Stimulated activated CD4-positive, alpha-beta T cell treated with anti-CD3 and anti-CD28 coated beads, TNF-alpha, amount 100 ng/mL, for 48 hours (primary cell): ENCODE results near the gene NOS1AP.
"Not testable (repeated sequence)": the region's sequence is repeated elsewhere in the genome, so short reads cannot be mapped to it uniquely, and the experiment has no call there.

ENCODE experiments used
- DNase-seq, 3 donors: peaks; one replicate each; pipeline ENCODE4 v3.0.0-alpha.2; 2020; ENCODE audit warnings: low read depth in 3 of 3

Gene NOS1AP

DNA sequence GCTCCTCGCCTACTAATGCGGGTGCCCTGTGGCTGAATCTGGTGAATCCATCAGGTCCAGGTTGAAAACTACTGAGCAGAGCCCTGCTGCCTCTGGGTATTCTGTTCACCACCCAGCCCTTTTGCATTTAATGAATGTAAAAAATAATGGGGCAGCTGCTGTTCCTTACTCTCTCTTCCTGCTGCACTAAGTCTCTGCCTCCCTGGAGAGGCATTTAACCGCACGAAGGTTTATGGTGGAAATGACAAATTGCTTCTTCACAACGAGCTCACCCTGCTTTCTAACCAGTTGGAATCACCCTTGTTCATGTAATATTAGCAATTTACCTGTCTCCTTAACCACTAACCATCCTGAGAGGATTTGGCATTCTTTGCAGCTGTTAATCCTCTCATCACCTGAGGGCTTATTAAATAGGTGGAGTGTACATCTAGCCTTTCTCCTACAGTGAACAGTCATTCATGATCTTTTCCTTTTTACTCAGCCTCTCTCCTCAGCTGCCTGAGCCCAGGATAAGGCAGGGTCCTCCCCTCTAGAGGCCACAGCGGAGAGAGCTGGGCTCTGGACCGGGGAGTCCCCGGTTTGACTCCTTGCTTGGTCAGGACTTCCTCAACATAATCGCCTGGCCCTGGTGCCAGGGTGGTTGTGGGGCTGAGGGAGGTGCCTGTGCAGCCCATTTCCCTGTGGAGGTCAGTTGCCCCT is 97.6 kb downstream of the NOS1AP start:
- no peak for DNase-seq

DNA sequence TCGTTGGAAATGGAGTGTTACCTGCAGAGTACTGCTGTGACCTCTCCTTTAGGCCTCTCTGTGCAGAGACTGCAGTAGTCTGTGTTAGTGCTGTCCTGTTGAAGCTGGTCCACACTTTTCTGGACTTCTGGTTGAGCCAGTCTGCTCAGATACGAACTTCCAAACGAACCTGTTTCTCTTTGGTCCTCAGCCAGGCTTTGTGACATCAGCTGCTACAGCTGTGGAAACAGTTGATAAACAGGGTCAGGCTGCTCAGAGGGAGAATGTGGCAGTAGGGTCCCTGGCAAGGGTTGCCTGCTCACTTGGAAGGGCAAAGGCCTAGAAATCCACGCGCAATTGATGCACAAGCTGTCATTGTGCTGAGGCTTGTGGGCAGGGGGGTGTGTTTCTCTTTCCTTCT is 98.8 kb downstream of the NOS1AP start:
- DNase-seq, result no peak

- no peak for DNase-seq
Measured at GRCh38 chr1:162169031-162169790, 99.7 kb downstream of the NOS1AP start.

- DNase-seq, result no peak
Measured at GRCh38 chr1:162171111-162171510, 101.6 kb downstream of the NOS1AP start.

DNA sequence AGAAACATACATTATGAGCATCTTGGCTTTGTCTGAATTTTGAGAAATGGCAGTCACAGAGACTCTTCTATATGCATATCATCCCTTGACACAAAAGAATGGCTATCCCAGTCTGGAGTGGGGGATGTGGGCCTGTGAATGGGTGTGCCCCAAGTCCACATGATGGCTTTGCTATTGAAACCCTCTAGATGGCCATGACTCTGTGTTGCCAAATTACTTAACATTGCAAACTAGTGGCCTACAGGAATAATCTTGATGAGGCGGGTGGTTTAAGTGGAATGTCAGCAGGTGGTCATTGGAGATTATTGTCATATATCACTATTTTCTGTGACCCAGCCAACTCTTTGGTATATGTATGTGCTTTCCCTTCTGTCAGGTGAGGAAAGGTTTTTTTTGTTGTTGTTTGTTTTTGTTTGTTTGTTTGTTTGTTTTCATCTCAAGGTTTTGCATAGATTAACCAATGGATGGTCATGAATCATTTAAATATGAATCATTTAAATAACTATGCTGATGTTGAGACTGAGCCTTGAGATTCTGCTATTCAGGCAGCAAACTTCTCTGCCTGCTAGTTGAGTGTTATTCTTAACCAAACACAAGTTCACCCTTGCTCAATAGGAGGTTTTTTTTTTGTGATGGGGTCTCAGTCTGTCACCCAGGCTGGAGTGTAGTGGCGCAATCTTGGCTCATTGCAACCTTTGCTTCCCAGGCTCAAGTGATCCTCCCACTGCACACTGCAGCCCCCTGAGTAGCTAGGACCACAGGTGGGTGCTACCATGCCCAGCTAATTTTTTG is 103.0 kb downstream of the NOS1AP start:
- DNase-seq, result no peak

DNA sequence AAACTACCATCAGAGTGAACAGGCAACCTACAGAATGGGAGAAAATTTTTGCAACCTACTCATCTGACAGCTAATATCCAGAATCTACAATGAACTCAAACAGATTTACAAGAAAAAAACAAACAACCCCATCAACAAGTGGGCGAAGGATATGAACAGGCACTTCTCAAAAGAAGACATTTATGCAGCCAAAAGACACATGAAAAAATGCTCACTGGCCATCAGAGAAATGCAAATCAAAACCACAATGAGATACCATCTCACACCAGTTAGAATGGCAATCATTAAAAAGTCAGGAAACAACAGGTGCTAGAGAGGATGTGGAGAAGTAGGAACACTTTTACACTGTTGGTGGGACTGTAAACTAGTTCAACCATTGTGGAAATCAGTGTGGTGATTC is 104.1 kb downstream of the NOS1AP start:
- DNase-seq, result not testable (repeated sequence)

- DNase-seq, result not testable (repeated sequence)
Measured at GRCh38 chr1:162174027-162174426, 104.5 kb downstream of the NOS1AP start.

GRCh38 chr1:162175379-162176081 is 106.0 kb downstream of the NOS1AP start:
- DNase-seq, result no peak

DNA sequence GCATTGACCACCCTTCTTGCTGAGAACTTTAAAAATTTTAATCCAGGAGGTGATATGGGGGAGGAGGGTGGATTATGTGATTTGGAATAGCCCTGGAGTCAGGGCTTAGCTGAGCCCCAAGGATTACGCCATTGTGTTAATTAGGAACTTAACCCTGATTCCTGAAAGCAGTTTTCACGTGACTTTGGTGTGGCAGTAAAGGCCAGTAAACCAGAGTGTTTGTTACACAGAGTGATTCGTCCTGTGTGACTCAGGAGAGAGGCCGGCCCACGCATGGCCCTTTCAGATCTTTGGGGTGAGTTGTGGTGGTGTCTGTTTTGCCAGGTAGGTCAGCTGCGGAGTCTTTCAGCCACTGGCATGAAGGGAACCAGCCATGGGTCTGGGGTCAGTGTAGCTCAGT is 107.6 kb downstream of the NOS1AP start:
- DNase-seq, result no peak

DNA sequence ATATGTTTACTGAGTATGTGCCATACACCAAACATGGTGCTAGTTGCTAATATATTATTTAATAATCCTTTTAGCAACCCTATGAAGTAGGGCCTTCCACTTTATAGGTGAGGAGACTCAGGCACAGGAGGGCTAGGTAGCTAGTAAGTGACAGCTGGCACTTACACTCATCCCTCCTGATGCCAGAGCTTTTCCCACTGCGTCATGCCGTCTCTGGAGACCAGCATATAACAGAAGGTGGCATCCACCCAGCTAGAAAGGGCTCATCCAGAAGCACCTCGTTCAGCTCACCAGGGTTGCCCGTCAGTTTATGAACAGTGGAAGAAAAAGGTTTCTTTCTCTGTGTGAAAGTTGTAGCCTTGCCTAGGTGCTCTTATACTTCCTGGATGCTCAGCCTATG is 108.9 kb downstream of the NOS1AP start:
- no peak for DNase-seq

- no peak for DNase-seq
Measured at GRCh38 chr1:162179121-162179520, 109.6 kb downstream of the NOS1AP start.

DNA sequence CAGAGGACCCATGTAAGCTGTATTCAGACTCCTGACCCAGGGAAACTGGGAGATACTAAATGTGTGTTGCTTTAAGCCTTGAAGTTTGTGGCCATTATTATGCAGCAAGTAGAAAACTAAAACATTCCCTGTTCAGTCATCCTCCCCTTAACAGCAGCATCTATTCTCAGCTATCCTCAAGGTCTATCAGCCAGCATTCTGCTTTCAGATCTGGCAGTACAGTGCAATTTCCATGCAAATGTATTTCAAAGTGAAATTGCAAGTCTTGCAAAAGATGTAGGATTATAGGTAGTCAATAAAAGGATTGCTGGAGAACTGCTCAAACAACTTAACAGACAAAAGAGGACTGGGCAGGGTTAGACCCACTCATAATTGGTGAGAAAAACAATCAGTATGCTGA is 111.3 kb downstream of the NOS1AP start:
- DNase-seq, result no peak

- DNase-seq, result no peak
Measured at GRCh38 chr1:162182090-162182489, 112.6 kb downstream of the NOS1AP start.

GRCh38 chr1:162185314-162186025 is 116.0 kb downstream of the NOS1AP start:
- no peak for DNase-seq

DNA sequence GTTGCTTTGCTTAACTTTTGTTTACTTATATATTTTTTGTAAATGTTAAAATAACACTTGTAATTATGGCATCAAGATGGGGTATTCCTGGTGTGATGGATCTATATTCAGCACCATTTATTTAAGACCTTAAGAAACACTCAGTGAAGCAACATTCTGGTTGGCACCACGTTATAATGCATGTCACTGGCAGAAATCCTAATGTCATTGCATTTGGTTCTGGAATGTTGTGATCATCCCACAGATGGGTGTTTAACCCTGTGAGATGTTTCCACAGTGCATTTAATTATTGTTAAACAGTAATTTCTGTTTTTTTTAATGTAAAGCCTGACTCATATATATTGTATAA is 116.5 kb downstream of the NOS1AP start:
- DNase-seq, result no peak

- no peak for DNase-seq
Measured at GRCh38 chr1:162186406-162186805, 116.9 kb downstream of the NOS1AP start.

GRCh38 chr1:162187687-162188276 is 118.3 kb downstream of the NOS1AP start:
- DNase-seq, result no peak

DNA sequence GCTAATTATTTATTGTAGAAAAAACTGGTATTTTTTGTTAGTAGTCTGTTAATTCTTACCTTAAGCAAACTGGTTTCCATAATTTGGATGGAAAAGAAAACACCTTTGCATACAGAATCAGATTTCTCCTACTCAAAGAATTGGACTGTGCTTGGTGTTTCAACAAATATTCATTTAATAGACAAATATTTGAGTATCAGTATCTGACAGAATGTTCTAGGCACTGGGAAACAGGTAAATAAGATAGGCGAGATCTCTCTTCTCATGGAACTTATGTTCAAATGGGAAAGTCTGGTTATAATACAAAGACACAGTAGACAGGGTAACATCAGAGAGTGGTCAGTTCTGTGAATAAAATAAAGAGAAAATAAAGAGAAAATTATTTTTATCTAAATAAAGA is 119.9 kb downstream of the NOS1AP start:
- DNase-seq, result no peak

- no peak for DNase-seq
Measured at GRCh38 chr1:162191396-162192305, 122.2 kb downstream of the NOS1AP start.

GRCh38 chr1:162192306-162192678 is 122.8 kb downstream of the NOS1AP start:
- DNase-seq, result no peak
